ENCODE measurements around the gene EXOC4. TPM values are rescaled to one million over a fixed set of nuclear protein-coding genes. Genes with fewer than 3 reads are reported as not detected.

Gene EXOC4
- total RNA-seq, 1 experiment from 2014 or later: 75.8 TPM

GRCh38 chr7:133727476-133728214, 474.8 kb downstream of the EXOC4 start:
- Histone ChIP-seq H3K23me2 (ENCODE audit: insufficient read length, low read depth, low read length, poor library complexity, severe bottlenecking) (no peaks in the 10 kb centered on the region), H3K79me2 (ENCODE audit: insufficient read depth, low read length) (no peaks in the 10 kb centered on the region), H2AK5ac (ENCODE audit: insufficient read length, low read length) (no peak overlapping the region), H2BK20ac (ENCODE audit: low read depth, low read length, poor library complexity, severe bottlenecking) (no peak overlapping the region), H4K20me1 (ENCODE audit: control insufficient read depth, insufficient read depth, insufficient read length) (no peaks in the 10 kb centered on the region), H3K4me2 (ENCODE audit: insufficient read depth, insufficient read length, low read length) (no peak overlapping the region), H2BK12ac (ENCODE audit: insufficient read length, low read depth, low read length) (no peak overlapping the region), H3K56ac (ENCODE audit: insufficient read length, low read depth, low read length) (no peak overlapping the region), H2BK120ac (ENCODE audit: low read depth, low read length, poor library complexity, severe bottlenecking) (no peak overlapping the region), H3K9me3 (ENCODE audit: control insufficient read depth, low read depth, low read length) (no peaks in the 10 kb centered on the region), H2BK15ac (ENCODE audit: low read depth, low read length) (no peak overlapping the region), H3K4me1 (ENCODE audit: insufficient read depth, low read length) (peaks cover 2% of the 10 kb centered on the region; the same call in 1 of the 2 replicates), H3K14ac (ENCODE audit: insufficient read depth, low read length) (no peak overlapping the region; the same call in 1 of the 2 replicates), H3K27me3 (ENCODE audit: insufficient read depth, low read length) (no peaks in the 10 kb centered on the region), H3K18ac (ENCODE audit: insufficient read length, low read depth, low read length) (no peak overlapping the region), H3K23ac (ENCODE audit: insufficient read length, low read depth, low read length) (no peak overlapping the region), H4K5ac (ENCODE audit: insufficient read length, low read depth, low read length) (no peak overlapping the region), H3K79me1 (ENCODE audit: insufficient read depth, low read depth, low read length, poor library complexity, severe bottlenecking) (no peaks in the 10 kb centered on the region), H4K91ac (ENCODE audit: insufficient read length, low read depth, low read length) (no peak overlapping the region), H3K9ac (ENCODE audit: extremely low read depth, insufficient read length, low read length) (no peak overlapping the region), H3T11ph (ENCODE audit: low read length) (no peak overlapping the region), H3K27ac (ENCODE audit: insufficient read length, low read depth, low read length) (no peak overlapping the region), H2AFZ (ENCODE audit: low read length) (no peak overlapping the region), H3K4ac (ENCODE audit: low read depth, low read length) (no peak overlapping the region), H4K8ac (replicated peaks; ENCODE audit: insufficient read length, low read depth, low read length) (no peak overlapping the region), H2BK5ac (ENCODE audit: insufficient read length, low read length) (no peak overlapping the region)
- H3K4me1 Mint-ChIP-seq: peaks cover 4 to 5% of the 10 kb centered on the region in 2 experiments; a peak in 3 of 4 replicates
- no CpG with 5 or more reads among the region's 13 CpGs for WGBS (ENCODE audit: extremely low coverage, insufficient read length, low lambda C conversion rate)
- H3K36me3 Mint-ChIP-seq (ENCODE audit: insufficient read depth in 1 of 3, low read depth in 3 of 3): no peaks in the 10 kb centered on the region
- no peaks in the 10 kb centered on the region for H3K27me3 Mint-ChIP-seq (ENCODE audit: low read depth)
- no peak overlapping the region; a peak in 1 of 7 replicates for H3K27ac Mint-ChIP-seq
- TF ChIP-seq CTCF (conservative IDR thresholded peaks at IDR 0.05): no peak
- H3K9me3 Mint-ChIP-seq: no peaks in the 10 kb centered on the region
- no peak for DNase-seq
- H3K4me3 Mint-ChIP-seq: no peak overlapping the region
